Gastroesophageal sphincter (tissue), 3 donors: ENCODE measurements around the gene PTPRN2.

Experiments
- CTCF ChIP-seq, 4 experiments: fragments of 200-600 bp in 2 of 4; fragments of 450-650 bp in 2 of 4; sonication (generic) in 1 of 4; IDR thresholded peaks; one replicate each; pipeline ENCODE4 v1.5.1; 2017 to 2019; ENCODE audit warnings: antibody characterized with exemption in 4 of 4, mild to moderate bottlenecking in 2 of 4, moderate library complexity in 2 of 4
- EP300 ChIP-seq: sonication (generic); formaldehyde crosslinking; IDR thresholded peaks from one replicate; pipeline ENCODE4 v1.6.1; 2017; ENCODE audit warnings: antibody characterized with exemption, mild to moderate bottlenecking
- POLR2A ChIP-seq, 2 donors: fragments of 450-650 bp; IDR thresholded peaks; one replicate each; pipeline ENCODE4 v1.6.1; 2017; ENCODE audit warnings: antibody characterized with exemption in 2 of 2, mild to moderate bottlenecking in 2 of 2, moderate library complexity in 1 of 2
- POLR2AphosphoS5 ChIP-seq: sonication (generic); formaldehyde crosslinking; IDR thresholded peaks from one replicate; pipeline ENCODE4 v1.6.1; 2017; ENCODE audit warnings: antibody characterized with exemption

GRCh38 chr7:157844611-157845010, 743.0 kb downstream of the PTPRN2 start:
- no peak for TF ChIP-seq CTCF (IDR thresholded peaks at IDR 0.05)
- no peak for TF ChIP-seq POLR2A (IDR thresholded peaks at IDR 0.05)
- TF ChIP-seq EP300: no peak
- no peak for TF ChIP-seq POLR2AphosphoS5
